H9 (cell line): ENCODE data around the gene TPSB2. TPM values are rescaled to one million over a fixed set of nuclear protein-coding genes. Genes with fewer than 3 reads are reported as not detected.

Experiments
- DNase-seq: peaks from one replicate; pipeline ENCODE4 v3.0.0-alpha.2; 2017
- H2AFZ ChIP-seq: one replicate; pipeline ENCODE4 v1.6.1; 2013; ENCODE audit warnings: mild to moderate bottlenecking, low read length, control low read depth, moderate library complexity
- H2AK5ac ChIP-seq: 2 replicates; pipeline ENCODE4 v1.6.1; 2013; ENCODE audit warnings: low read length, control low read depth, mixed read lengths; ENCODE audit not compliant: insufficient read length
- H2BK120ac ChIP-seq: one replicate; pipeline ENCODE4 v1.6.1; 2013; ENCODE audit warnings: low read depth, mild to moderate bottlenecking, low read length, control low read depth, inconsistent platforms; ENCODE audit not compliant: poor library complexity, severe bottlenecking
- H2BK12ac ChIP-seq: 2 replicates; pipeline ENCODE4 v1.6.1; 2013; ENCODE audit warnings: low read length, control low read depth, mixed read lengths, low read depth; ENCODE audit not compliant: insufficient read length
- H2BK15ac ChIP-seq: 2 replicates; pipeline ENCODE4 v1.6.1; 2013; ENCODE audit warnings: low read depth, low read length, control low read depth
- H2BK20ac ChIP-seq: one replicate; pipeline ENCODE4 v1.6.1; 2013; ENCODE audit warnings: low read depth, mild to moderate bottlenecking, low read length, control low read depth, inconsistent platforms; ENCODE audit not compliant: poor library complexity, severe bottlenecking
- H2BK5ac ChIP-seq: 2 replicates; pipeline ENCODE4 v1.6.1; 2013; ENCODE audit warnings: low read length, control low read depth, mixed read lengths; ENCODE audit not compliant: insufficient read length
- H3K14ac ChIP-seq: 2 replicates; pipeline ENCODE4 v1.6.1; 2013; ENCODE audit warnings: low read length, control low read depth; ENCODE audit not compliant: insufficient read depth
- H3K18ac ChIP-seq: 2 replicates; pipeline ENCODE4 v1.6.1; 2013; ENCODE audit warnings: low read depth, mild to moderate bottlenecking, mixed read lengths, low read length, control low read depth; ENCODE audit not compliant: insufficient read length
- H3K23ac ChIP-seq: 2 replicates; pipeline ENCODE4 v1.6.1; 2013; ENCODE audit warnings: low read length, control low read depth, mixed read lengths, low read depth; ENCODE audit not compliant: insufficient read length
- H3K23me2 ChIP-seq: 2 replicates; pipeline ENCODE4 v1.6.1; 2013; ENCODE audit warnings: low read depth, mild to moderate bottlenecking, mixed read lengths, low read length, control low read depth; ENCODE audit not compliant: insufficient read length, poor library complexity, severe bottlenecking
- H3K27ac ChIP-seq: 2 replicates; pipeline ENCODE4 v1.5.1; 2013; ENCODE audit warnings: low read length, control low read depth, mixed read lengths, low read depth; ENCODE audit not compliant: insufficient read length
- H3K27me3 ChIP-seq: 2 replicates; pipeline ENCODE4 v1.6.1; 2013; ENCODE audit warnings: low read length, control low read depth, inconsistent platforms; ENCODE audit not compliant: insufficient read depth
- H3K4ac ChIP-seq: 2 replicates; pipeline ENCODE4 v1.6.1; 2013; ENCODE audit warnings: low read depth, mild to moderate bottlenecking, control low read depth, inconsistent platforms, low read length, moderate library complexity
- H3K4me1 ChIP-seq: 2 replicates; pipeline ENCODE4 v1.6.1; 2013; ENCODE audit warnings: low read length, control low read depth, inconsistent platforms; ENCODE audit not compliant: insufficient read depth
- H3K4me2 ChIP-seq: 2 replicates; pipeline ENCODE4 v1.6.1; 2013; ENCODE audit warnings: low read length, control low read depth, mixed read lengths; ENCODE audit not compliant: insufficient read length, insufficient read depth
- H3K56ac ChIP-seq: 2 replicates; pipeline ENCODE4 v1.6.1; 2013; ENCODE audit warnings: low read depth, mild to moderate bottlenecking, mixed read lengths, low read length, control low read depth; ENCODE audit not compliant: insufficient read length
- H3K79me1 ChIP-seq: 2 replicates; pipeline ENCODE4 v1.6.1; 2013; ENCODE audit warnings: low read depth, mild to moderate bottlenecking, moderate library complexity, low read length, control low read depth, inconsistent platforms; ENCODE audit not compliant: insufficient read depth, poor library complexity, severe bottlenecking
- H3K79me2 ChIP-seq: 2 replicates; pipeline ENCODE4 v1.6.1; 2013; ENCODE audit warnings: low read length, control low read depth, inconsistent platforms; ENCODE audit not compliant: insufficient read depth
- H3K9ac ChIP-seq: 2 replicates; pipeline ENCODE4 v1.6.1; 2013; ENCODE audit warnings: low read length, control low read depth, mixed read lengths; ENCODE audit not compliant: insufficient read length; ENCODE audit errors: extremely low read depth
- H3K9me3 ChIP-seq: one replicate; pipeline ENCODE4 v1.6.1; 2013; ENCODE audit warnings: low read depth, low read length, inconsistent platforms; ENCODE audit not compliant: control insufficient read depth
- H3T11ph ChIP-seq: one replicate; pipeline ENCODE4 v1.6.1; 2013; ENCODE audit warnings: mild to moderate bottlenecking, low read length, control low read depth, inconsistent platforms
- H4K20me1 ChIP-seq: one replicate; pipeline ENCODE4 v1.6.1; 2013; ENCODE audit not compliant: control insufficient read depth, insufficient read length, insufficient read depth
- H4K5ac ChIP-seq: 2 replicates; pipeline ENCODE4 v1.6.1; 2013; ENCODE audit warnings: low read depth, mild to moderate bottlenecking, mixed read lengths, low read length, control low read depth; ENCODE audit not compliant: insufficient read length
- H4K8ac ChIP-seq: replicated peaks from 2 replicates; pipeline ENCODE4 v1.6.1; 2013; ENCODE audit warnings: low read length, control low read depth, mixed read lengths, low read depth; ENCODE audit not compliant: insufficient read length
- H4K91ac ChIP-seq: 2 replicates; pipeline ENCODE4 v1.6.1; 2013; ENCODE audit warnings: low read depth, mild to moderate bottlenecking, moderate library complexity, mixed read lengths, low read length, control low read depth; ENCODE audit not compliant: insufficient read length
- H3K27ac Mint-ChIP-seq, 3 experiments: 2 replicates in 2 of 3; 3 replicates in 1 of 3; pipeline ENCODE4 v1.8.0; 2020 to 2021; ENCODE audit warnings: mixed read lengths in 3 of 3, mild to moderate bottlenecking in 1 of 3, moderate library complexity in 1 of 3
- H3K27me3 Mint-ChIP-seq: 2 replicates; pipeline ENCODE4 v1.8.0; 2021; ENCODE audit warnings: low read depth, mild to moderate bottlenecking, moderate library complexity, mixed read lengths
- H3K36me3 Mint-ChIP-seq, 3 experiments: 2 replicates in 2 of 3; 3 replicates in 1 of 3; pipeline ENCODE4 v1.8.0; 2020 to 2021; ENCODE audit warnings: low read depth in 3 of 3, mixed read lengths in 3 of 3; ENCODE audit not compliant: insufficient read depth in 1 of 3
- H3K4me1 Mint-ChIP-seq, 2 experiments: 2 replicates each; pipeline ENCODE4 v1.8.0; 2020; ENCODE audit warnings: mixed read lengths in 2 of 2
- H3K4me3 Mint-ChIP-seq, 2 experiments: 2 replicates in 1 of 2; 3 replicates in 1 of 2; pipeline ENCODE4 v1.8.0; 2020 to 2021; ENCODE audit warnings: mild to moderate bottlenecking in 2 of 2, mixed read lengths in 2 of 2, moderate library complexity in 1 of 2
- H3K9me3 Mint-ChIP-seq, 2 experiments: 2 replicates in 1 of 2; 3 replicates in 1 of 2; pipeline ENCODE4 v1.8.0; 2020; ENCODE audit warnings: mild to moderate bottlenecking in 2 of 2, mixed read lengths in 2 of 2, moderate library complexity in 1 of 2
- CTCF ChIP-seq: fragments of 200-600 bp; sonication (generic); conservative IDR thresholded peaks from 3 replicates; pipeline ENCODE4 v1.8.0; 2021; ENCODE audit warnings: antibody characterized with exemption, mild to moderate bottlenecking
- WGBS: extraction: QIAGEN DNeasy Blood & Tissue Kit; methylation state at CpG from one replicate; pipeline ENCODE4 v1.1.7; 2013; ENCODE audit warnings: missing lambda C conversion rate, low lambda C conversion rate, mixed read lengths; ENCODE audit not compliant: insufficient read length; ENCODE audit errors: extremely low coverage; 5-methylcytosine and 5-hydroxymethylcytosine counted together
- total RNA-seq: library from RNA; stranded (reverse); gene quantifications from 2 replicates; pipeline ENCODE4 v1.2.1, GENCODE V29; 2021

TPSB2 gene
- total RNA-seq, 1 experiment from 2014 or later = not detected

DNA sequence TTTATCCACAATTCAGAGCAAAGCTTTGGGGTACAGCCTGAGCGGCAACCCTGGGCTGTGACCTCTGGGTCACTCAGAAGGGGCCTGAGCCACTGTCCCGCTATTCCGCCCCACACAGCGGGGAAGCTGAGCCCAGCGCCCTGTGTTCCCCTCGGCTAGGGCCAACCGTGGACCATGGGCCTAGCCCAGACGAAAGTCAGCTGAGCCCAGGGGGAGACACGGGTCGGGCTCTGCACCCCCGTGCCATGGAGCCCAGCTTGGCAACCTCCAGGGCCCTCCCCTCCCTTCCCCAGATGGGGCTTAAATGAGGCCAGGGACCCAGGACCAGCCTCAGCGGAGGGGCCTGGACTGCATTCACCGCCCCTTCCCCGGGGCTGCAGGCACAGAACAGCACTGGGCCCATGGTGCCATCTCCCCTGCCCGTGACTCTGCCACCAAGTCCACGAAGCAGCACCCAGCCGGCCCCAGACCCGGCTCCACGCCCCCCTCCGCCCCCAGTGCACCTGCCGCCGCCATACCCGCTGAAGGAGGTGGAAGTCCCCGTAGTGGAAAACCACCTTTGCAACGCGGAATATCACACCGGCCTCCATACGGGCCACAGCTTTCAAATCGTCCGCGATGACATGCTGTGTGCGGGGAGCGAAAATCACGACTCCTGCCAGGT, 27.7 kb upstream of the TPSB2 start:
- no peak overlapping the region for H2AK5ac ChIP-seq
- H3K36me3 Mint-ChIP-seq = no peaks in the 10 kb centered on the region
- no peaks in the 10 kb centered on the region for H3K79me1 ChIP-seq
- no peak overlapping the region for H4K8ac ChIP-seq
- no peak overlapping the region for H2BK15ac ChIP-seq
- no peak overlapping the region for H2BK120ac ChIP-seq
- no peaks in the 10 kb centered on the region for H3K9me3 ChIP-seq
- H2BK12ac ChIP-seq = no peak overlapping the region
- no peak overlapping the region for H2BK5ac ChIP-seq
- no peak overlapping the region for H3K27ac ChIP-seq
- H3K18ac ChIP-seq = no peak overlapping the region
- peaks cover 35% of the 10 kb centered on the region for H3K27me3 Mint-ChIP-seq
- no peak overlapping the region for H3K14ac ChIP-seq
- H3K9me3 Mint-ChIP-seq = no peaks in the 10 kb centered on the region
- no peak overlapping the region for H2BK20ac ChIP-seq
- no peaks in the 10 kb centered on the region for H3K4me1 ChIP-seq
- no peaks in the 10 kb centered on the region for H4K20me1 ChIP-seq
- no peak for TF ChIP-seq CTCF
- H3K27ac Mint-ChIP-seq = no peak overlapping the region
- H3K4me2 ChIP-seq = no peak overlapping the region
- no peak overlapping the region for H3K9ac ChIP-seq
- H3K23me2 ChIP-seq = no peaks in the 10 kb centered on the region
- WGBS = no CpG with 5 or more reads among the region's 34 CpGs
- H3K4me1 Mint-ChIP-seq = peaks cover 0 to 11% of the 10 kb centered on the region in 2 experiments; a peak in 3 of 4 replicates
- H3K4ac ChIP-seq = no peak overlapping the region
- no peak overlapping the region for H3T11ph ChIP-seq
- DNase-seq = no peak
- H2AFZ ChIP-seq = no peak overlapping the region
- H4K91ac ChIP-seq = no peak overlapping the region
- no peaks in the 10 kb centered on the region for H3K27me3 ChIP-seq
- H3K56ac ChIP-seq = no peak overlapping the region
- H3K4me3 Mint-ChIP-seq = no peak overlapping the region
- no peaks in the 10 kb centered on the region for H3K79me2 ChIP-seq
- no peak overlapping the region for H3K23ac ChIP-seq
- no peak overlapping the region for H4K5ac ChIP-seq
